Skeletal muscle cell (primary cell): Measurements from ENCODE around the gene PTPRN2.

Experiments
- DNase-seq: peaks from one replicate; pipeline ENCODE4 v3.0.0-alpha.2; 2010; ENCODE audit warnings: low read depth
- H3K4me3 ChIP-seq: 2 replicates; pipeline ENCODE4 v1.5.1; 2011; ENCODE audit warnings: low read depth, mild to moderate bottlenecking, control low read depth, low read length, moderate library complexity

Gene PTPRN2

DNA sequence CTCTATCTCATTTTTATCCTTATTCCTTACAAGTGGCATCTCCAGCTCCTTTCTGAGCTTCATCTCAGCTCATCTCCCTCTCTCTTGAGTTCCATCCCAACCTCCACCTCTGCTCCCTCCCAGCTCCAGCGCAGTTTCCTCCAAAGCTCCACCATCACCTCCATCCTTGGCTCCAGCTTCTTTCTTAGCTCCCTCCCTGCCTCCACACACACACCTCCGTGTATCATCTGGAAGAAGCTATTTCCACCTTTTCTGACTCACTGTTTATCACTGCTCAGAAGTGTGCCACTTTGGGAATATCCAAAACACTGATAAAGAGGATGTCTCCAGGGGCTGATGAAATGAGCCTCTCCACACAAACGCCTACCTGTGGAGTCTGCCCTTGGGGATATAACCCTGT lies 481.4 kb downstream of the PTPRN2 start:
- no peak for DNase-seq
- H3K4me3 ChIP-seq: no peak overlapping the region

DNA sequence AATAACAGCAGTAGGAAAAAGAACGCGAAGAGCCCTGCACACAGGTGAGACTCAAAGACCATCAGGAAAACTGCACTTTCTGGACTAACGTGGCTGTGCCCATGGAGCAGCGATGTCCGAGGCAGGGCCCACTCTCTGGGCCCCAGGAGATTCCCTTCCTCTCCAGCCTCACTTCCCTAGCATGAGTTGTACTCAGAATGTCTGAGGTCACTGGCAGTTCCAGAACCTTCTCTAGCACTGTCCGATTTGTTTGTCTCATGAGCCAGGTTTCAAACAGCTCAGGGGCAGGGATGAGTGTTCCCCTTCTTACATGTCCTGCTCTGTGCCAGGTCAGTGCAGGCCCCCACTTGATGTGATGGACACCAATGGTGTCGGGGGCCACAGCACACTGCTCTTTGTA lies 484.2 kb downstream of the PTPRN2 start:
- no peak overlapping the region for H3K4me3 ChIP-seq
- no peak for DNase-seq

DNA sequence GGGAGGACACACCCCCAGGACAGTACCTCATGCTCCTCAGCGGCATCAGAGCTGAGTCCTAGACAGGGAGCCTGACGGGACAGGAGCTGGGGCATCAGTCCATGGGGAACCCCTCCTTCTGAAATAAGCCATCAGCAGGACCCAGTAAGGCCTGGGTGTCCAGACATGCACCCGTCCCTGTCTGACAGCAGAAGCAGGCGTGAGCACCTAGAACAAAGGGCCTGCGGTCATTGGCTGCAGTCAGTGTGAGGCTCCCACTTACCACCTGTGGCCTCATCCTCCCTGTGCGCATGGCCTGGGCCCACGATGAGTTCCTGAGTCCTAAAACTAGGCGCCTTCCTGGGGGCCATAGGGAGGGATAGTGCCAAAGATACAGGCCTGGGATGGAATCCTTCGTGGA lies 484.7 kb downstream of the PTPRN2 start:
- DNase-seq: no peak
- no peak overlapping the region for H3K4me3 ChIP-seq

DNA sequence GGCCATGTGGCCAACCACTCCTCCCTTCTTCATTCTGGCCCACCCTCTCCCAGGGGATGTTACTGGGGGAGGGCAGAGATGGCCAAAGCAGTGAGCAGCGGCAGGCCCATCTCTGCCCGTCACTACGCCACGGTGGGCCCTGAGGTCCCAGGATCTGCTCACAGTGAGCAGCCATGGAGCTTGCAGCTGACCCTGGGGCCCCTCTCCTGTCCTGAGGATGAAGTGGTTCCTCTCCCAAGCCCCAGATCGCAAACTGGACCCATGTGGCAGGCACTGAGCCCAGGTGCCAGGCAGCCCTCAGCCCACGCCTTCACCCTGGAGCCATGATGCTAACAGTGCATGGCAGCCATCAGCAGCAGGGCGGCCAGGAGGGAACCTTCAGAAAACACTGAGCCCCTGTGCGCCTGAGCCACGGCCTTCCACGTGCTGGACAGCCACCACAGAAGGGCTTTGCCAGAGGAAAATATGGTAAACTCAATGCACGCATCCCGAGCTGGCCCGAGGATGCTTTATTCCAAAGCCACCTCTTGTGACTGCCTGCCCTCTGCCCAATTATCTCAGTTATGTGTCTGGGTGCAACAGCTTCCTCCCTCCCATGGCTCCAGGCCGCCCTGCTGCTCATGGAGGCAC lies 485.7 kb downstream of the PTPRN2 start:
- DNase-seq: no peak
- no peak overlapping the region for H3K4me3 ChIP-seq

DNA sequence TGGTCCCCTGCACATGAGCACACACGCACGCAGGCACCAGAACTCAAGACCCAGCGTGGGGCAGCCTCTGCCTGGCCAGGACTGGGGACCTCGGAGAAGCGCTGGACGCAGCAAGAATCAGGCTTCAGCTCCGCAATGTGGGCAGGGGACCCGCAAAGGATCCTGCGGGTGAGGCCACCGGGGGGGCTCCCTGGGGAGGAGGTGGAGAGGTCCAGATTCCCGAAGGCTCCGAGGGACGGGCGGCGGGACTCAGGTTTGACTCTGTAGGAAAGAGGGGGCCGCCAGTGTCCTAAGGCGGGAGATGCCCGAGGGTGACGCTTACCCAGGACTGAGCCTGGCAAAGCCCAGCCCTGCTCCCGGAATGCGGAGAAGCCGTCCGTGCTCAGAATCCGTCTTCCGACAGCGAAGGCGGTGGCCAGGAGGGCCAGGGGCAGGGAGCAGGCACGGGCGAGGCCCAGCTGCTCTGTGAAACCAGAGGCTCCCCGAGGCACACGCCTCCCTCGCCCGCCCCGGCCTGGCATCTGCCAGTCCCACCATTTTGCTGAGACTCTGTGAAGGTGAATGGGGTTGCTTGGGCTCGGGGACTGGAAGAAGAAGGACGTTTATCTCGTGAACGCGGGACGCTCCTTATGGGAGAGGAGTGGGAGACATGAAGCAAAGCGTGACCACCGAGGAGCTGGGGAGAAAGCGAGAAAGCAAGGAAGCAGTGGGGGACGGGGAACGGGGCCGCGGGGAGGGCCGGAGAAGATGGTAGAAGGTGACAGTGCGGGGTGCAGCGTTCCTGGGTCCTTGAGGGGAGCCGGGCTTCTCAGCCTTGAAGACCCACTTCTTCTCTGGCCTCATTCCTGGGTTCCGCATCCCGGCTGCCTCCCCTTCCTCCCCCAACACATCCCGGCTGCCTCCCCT lies 489.2 kb downstream of the PTPRN2 start:
- H3K4me3 ChIP-seq: no peak overlapping the region

DNA sequence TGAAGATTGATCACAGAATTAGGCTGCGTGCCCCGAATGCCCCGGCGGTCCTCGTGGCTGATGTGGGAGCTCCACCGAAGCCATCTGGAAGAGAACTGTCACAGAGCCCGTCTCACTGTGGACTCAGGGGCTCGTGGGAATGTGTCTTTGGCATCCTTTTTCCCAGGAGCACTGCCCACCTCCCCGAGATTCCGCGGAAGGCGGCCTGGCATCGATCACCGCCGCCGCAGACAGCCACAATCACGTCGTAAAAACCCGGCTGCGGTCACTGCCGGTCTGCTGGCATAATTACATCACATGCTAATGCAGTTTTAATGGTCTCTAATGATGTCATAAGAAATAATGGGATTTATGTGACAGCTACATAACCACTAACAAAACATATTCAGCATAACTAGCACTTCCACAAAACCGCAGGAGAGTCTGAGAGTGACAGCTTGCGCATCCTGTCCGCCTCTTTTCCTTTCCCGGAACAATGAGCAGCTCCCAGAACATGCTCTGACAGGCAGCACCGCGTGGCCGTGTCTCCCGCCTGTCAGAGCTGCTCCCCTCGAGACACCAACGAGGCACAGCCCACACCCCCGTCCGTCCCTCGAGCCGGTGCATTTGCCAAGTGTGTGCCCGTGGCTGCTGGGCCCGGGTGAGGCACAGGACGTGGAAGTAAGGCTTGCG lies 490.0 kb downstream of the PTPRN2 start:
- H3K4me3 ChIP-seq: no peak overlapping the region
- no peak for DNase-seq

More for the DNA sequence above, 489.2 kb downstream of the PTPRN2 start:
- no peak for DNase-seq

DNA sequence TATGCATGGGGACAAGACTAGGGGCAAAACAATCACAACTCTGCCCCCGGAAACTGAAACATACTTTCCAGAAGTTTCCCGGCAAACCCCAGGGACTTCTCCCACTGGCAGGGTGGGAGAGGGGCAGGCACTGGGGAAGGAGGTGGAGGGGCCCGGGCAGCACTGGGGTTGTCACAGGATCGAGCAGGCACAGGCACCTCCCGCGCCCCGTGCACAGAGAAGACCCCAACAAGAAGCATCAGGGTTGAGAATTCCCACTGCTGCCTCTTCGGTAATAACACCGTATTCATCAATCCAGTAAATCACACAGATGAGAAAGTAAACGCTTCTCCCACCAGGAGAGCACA lies 490.5 kb downstream of the PTPRN2 start:
- no peak for DNase-seq

DNA sequence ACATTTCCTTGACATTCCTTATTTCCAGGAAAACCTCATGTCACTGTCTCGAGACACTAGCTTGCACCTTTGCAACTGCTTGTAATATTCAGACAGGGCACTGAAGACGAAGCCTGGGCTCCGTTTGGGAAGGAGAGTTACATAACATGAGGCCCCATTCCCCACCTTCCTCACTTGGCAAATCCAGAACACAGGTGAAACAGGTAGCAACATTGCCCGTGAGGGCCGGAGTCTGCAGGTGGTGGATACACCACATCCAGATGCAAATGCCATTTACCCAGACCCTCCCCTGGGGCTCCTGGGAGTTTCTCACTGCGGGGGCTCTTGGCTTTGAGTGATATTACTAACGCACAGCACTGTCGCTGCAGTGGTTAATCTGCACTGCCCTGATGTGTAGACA lies 491.0 kb downstream of the PTPRN2 start:
- no peak for DNase-seq
- no peak overlapping the region for H3K4me3 ChIP-seq

More for the DNA sequence above, 490.5 kb downstream of the PTPRN2 start:
- no peak overlapping the region for H3K4me3 ChIP-seq

DNA sequence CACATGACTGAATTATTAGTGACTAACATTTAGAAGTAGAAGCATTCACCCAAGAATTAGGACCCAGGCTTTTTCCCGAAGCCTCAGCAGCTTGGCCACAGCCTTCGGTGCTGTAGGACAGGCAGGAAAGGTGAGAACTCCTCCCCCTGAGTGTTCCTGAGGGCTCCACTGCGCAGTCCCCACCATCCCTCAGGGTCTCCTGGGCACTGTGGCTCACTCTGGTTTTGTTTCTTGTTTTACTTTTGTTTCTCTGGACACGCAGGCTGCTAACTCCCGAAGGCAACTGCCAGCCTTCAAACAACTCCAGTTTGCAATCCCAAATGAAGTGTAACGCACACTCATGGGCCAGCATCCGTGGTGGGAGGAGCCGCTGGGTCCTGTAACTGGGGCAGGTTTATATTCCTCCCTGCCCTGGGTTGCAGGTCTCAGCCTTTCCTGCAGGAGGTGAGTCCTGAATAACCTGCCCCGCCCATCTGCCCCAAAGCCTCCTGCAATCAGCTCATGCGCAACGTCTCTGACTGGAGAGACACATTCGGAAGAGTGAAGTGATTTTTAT lies 492.9 kb downstream of the PTPRN2 start:
- H3K4me3 ChIP-seq: no peak overlapping the region
- no peak for DNase-seq

DNA sequence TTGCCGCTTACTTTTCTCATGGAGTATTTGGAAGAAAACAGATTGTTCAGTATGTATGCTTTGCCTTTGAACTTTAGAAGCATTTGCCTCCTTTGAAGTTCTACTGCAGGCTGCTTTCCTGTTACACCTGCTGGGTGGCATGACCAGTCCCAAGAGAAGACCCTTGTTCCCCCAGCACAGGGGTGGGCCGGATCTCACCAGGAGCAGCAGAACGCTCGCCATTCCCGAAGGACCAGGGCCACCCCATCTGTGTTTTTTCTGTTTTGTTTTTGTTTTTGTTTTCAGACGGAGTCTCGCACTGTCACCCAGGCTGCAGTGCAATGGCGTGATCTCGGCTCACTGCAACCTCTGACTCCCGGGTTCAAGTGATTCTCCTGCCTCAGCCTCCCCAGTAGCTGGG lies 493.6 kb downstream of the PTPRN2 start:
- DNase-seq: no peak
- H3K4me3 ChIP-seq: no peak overlapping the region

DNA sequence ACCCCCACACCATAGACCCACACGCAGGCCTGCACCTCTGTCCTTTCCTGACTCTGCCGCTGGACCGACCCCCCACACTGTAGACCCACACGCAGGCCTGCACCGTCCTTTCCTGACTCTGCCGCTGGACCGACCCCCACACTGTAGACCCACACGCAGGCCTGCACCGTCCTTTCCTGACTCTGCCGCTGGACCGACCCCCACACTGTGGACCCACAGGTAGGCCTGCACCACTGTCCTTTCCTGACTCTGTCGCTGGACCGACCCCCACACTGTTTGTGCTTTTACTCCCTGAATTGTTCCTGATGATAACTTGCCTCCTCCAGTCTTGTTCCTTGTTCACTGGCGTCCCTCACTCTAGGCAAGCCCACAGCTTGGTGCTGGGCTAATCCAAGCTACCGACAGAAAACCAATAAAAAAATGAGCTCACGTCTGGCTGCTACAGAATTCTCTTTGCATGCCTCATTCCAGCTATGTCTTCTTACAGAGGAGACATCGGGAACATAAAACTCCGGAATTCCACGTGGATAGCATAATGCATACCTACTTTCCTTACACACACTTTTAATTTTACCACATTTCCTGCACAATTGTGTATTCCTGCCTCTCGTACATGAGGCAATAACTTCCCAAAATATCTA lies 494.3 kb downstream of the PTPRN2 start:
- H3K4me3 ChIP-seq: no peak overlapping the region
- DNase-seq: no peak

DNA sequence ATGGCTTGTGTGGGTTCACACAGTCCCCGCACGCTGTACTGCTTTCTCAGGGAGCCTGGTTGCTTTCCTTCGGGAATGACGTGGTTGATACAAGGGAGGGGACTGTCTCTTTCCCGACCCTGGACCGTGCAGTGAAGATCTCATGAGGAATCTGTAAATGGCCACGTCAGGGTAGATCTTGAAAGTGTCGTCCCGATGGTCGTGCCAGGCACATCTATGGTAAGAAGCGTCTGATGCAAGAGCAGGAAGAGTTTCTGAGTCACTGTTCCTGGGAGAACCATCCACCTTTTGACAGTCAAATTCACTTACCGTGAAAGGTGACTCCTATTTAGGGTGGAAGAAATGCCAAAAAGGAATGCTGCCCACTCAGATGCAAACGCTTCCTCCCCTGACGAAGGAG lies 500.4 kb downstream of the PTPRN2 start:
- DNase-seq: no peak
- no peak overlapping the region for H3K4me3 ChIP-seq

DNA sequence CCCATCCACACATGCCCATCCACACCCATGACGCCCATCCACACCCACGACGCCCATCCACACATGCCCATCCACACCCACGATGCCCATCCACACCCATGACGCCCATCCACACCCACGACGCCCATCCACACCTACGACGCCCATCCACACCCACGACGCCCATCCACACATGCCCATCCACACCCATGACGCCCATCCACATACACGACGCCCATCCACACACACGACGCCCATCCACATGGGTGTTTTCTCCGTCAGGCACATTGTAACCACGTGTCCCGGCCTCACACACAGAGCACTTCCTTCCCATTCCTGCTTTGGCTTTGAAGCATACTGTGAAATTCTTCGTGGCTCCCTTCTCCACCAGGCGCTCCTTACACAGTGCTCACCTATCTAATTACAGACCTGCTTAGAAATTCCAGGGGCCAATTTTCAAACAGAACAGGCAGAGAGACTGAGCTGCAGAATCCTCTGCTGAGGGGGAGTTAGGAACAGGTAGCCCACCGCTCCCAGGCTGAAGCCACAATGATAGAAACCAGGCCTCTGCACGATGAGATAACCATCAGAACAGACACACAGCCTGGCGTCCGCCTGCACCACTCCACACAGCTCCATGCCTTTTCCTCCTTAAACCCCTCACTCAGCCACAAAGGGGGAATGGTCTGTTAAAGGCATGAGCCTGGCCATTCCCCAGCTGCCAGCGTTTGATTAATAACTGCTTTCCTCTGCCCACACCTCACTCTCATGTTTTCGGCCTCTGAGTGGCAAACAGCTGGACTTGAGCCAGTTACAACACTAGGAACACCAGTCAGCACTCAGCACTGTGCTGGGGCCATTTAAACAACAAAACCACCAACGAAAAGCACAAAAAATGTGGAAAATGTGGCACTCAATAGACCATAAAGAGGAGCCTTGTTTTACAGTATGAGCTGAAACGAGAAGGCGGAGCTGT lies 501.6 kb downstream of the PTPRN2 start:
- no peak for DNase-seq
- H3K4me3 ChIP-seq: no peak overlapping the region

DNA sequence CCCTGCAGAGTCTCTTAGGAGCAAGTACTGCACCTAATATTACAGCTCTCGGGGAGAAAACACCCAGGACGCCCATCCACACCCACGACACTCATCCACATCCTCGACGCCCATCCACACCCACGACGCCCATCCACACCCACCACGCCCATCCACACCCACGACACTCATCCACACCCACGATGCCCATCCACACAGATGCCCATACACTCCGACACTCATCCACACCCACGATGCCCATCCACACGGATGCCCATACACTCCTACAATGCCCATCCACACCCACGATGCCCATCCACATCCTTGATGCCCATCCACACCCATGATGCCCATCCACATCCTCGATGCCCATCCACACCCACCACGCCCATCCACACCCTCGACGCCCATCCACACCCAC lies 503.1 kb downstream of the PTPRN2 start:
- H3K4me3 ChIP-seq: no peak overlapping the region
- no peak for DNase-seq

DNA sequence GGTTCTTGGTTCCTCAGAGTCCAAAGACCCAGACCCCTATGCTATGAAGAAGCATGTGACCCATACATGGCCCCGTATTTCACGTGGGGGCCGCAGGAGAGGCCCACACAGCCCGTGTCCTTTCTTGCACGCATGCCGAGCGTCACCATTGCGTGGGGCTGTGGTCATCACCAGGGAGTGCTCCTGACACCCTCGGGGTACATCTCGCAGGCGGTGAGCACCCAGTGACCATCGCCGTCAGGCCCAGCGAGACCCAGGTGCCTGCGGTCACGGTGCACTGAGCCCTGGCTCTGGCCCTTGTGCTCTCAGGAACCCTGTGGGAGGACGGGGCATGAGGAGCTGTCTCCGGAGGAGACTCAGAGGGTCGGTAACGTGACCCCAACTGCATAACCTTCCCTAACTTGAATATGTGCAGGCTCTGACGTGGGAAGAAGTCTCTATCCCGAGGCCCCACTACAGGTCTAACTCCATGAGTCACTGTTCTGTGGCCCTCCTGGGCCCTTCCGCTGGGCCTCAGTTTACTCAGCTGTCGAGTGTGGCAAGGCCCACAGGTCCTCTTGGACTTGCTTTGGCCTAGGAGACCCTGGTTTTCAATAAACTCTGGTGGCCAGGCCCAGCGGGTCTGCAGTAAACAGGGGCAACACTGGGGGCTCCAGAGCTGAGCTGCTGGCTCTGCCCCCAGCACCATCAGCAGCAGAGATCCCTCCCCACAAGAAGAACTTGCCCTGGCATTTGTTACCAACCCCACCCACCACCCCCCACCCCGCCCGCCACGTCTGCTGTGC lies 503.9 kb downstream of the PTPRN2 start:
- H3K4me3 ChIP-seq: no peak overlapping the region
- DNase-seq: no peak

DNA sequence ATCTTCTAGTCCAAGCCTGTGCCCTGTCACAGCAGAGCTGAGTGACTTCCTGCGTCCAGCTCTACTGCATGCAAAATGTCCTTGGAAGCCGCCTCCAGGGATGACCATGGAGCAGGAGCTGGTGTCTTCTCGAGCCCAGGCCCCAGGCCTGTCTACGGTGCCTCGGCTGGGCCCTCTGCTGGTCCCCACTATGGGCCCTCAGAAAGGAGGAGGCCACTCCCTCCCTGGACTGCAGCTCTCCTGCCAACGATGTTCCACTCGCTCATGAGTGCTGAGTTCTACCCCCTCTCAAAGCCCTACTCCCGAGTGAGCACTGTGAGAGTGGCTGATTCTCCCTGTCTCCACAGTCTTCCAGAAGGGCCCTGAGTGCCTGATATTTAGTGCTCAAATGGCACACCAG lies 504.9 kb downstream of the PTPRN2 start:
- H3K4me3 ChIP-seq: no peak overlapping the region
- no peak for DNase-seq

DNA sequence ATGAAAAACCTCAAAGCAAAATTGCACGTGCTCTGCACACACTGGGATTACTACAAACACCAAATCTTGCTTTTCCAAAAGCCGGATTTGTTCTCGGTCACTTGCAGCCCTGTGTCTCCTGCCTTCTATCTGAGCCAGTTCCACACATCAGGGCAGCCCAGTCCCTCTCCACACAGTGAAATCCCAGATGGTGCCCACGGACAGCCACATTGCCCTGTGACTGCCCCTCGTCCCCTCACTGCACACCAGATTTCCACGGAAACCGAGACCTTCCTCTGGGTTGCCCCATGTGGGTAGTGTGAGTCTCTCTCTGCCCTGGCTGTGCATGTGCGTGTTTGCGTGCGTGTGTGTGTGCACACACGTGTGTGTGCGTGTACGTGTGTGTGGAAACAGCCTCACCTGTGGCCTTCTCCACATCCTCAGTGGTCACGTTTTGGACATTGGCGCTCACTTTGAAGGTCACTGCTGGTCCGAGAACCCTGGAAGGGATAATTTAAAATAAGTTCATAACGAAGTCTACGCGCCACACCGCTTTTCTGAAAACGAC lies 506.7 kb downstream of the PTPRN2 start:
- no peak overlapping the region for H3K4me3 ChIP-seq
- DNase-seq: no peak
